HEK293 (cell line): Measurements from ENCODE around the gene NF2.

Experiments used
- CTCF ChIA-PET: fragments of 350-600 bp; formaldehyde crosslinking; extraction: SDS; loops from one replicate; lab custom pipeline; 2021; ENCODE audit warnings: antibody characterized with exemption; lab: Yijun Ruan, JAX
- POLR2A ChIA-PET: fragments of 300-600 bp; formaldehyde crosslinking; extraction: SDS; loops from one replicate; lab custom pipeline; 2020; ENCODE audit warnings: antibody characterized with exemption, inconsistent platforms; lab: Yijun Ruan, JAX
- H3K27ac ChIP-seq: fragments of 200-500 bp; sonication (Bioruptor generic); 2 replicates; pipeline ENCODE4 v1.5.1; 2014; ENCODE audit warnings: low read depth, low read length, control low read depth, inconsistent platforms; ENCODE audit errors: extremely low read depth
- H3K36me3 ChIP-seq, 2 experiments: fragments of 200-500 bp in 1 of 2; sonication (Bioruptor generic) in 1 of 2; 1 replicate in 1 of 2; 2 replicates in 1 of 2; pipeline ENCODE4 v1.5.1; 2014 to 2017; ENCODE audit warnings: inconsistent platforms in 2 of 2, low read length in 2 of 2; ENCODE audit not compliant: control insufficient read depth in 2 of 2, insufficient read depth in 1 of 2
- H3K4me1 ChIP-seq: fragments of 200-500 bp; sonication (Bioruptor generic); 2 replicates; pipeline ENCODE4 v1.5.1; 2014; ENCODE audit warnings: mild to moderate bottlenecking, low read length, inconsistent platforms; ENCODE audit not compliant: control insufficient read depth, insufficient read depth
- H3K4me3 ChIP-seq: 2 replicates; pipeline ENCODE4 v1.5.1; 2011; ENCODE audit warnings: low read depth, mild to moderate bottlenecking, control low read depth, low read length, moderate library complexity
- H3K9me3 ChIP-seq: fragments of 200-500 bp; sonication (Bioruptor generic); 2 replicates; pipeline ENCODE4 v1.5.1; 2014; ENCODE audit warnings: low read depth, low read length, inconsistent platforms; ENCODE audit not compliant: control insufficient read depth, insufficient read depth
- AEBP2 ChIP-seq: fragments of 450-650 bp; formaldehyde crosslinking; IDR thresholded peaks from 2 replicates; pipeline ENCODE4 v1.5.1; 2016; ENCODE audit warnings: missing biosample characterization, missing genetic modification characterization, borderline replicate concordance
- CTCF ChIP-seq: fragments of 450-650 bp; formaldehyde crosslinking; IDR thresholded peaks from 2 replicates; pipeline ENCODE4 v1.5.1; 2016; ENCODE audit warnings: missing biosample characterization, missing genetic modification characterization
- GLIS1 ChIP-seq: fragments of 450-650 bp; formaldehyde crosslinking; IDR thresholded peaks from 2 replicates; pipeline ENCODE4 v1.5.1; 2016; ENCODE audit warnings: missing biosample characterization, missing genetic modification characterization
- HOXA7 ChIP-seq: sonication (generic); formaldehyde crosslinking; IDR thresholded peaks from 2 replicates; pipeline ENCODE4 v1.8.1; 2022; ENCODE audit warnings: missing genetic modification reagents, borderline replicate concordance
- PRDM4 ChIP-seq: fragments of 450-650 bp; formaldehyde crosslinking; IDR thresholded peaks from 2 replicates; pipeline ENCODE4 v1.5.1; 2017; ENCODE audit warnings: missing biosample characterization, missing genetic modification characterization
- PRDM6 ChIP-seq: fragments of 450-650 bp; formaldehyde crosslinking; IDR thresholded peaks from 2 replicates; pipeline ENCODE4 v1.5.1; 2017; ENCODE audit warnings: missing biosample characterization, missing genetic modification characterization
- REST ChIP-seq: fragments of 450-650 bp; formaldehyde crosslinking; IDR thresholded peaks from 2 replicates; pipeline ENCODE4 v1.5.1; 2016; ENCODE audit warnings: missing biosample characterization, missing genetic modification characterization
- YY2 ChIP-seq: fragments of 450-650 bp; formaldehyde crosslinking; IDR thresholded peaks from 2 replicates; pipeline ENCODE4 v1.5.1; 2016; ENCODE audit warnings: missing biosample characterization, missing genetic modification characterization
- ZBTB10 ChIP-seq: fragments of 450-650 bp; formaldehyde crosslinking; IDR thresholded peaks from 2 replicates; pipeline ENCODE4 v1.5.1; 2016; ENCODE audit warnings: missing biosample characterization, missing genetic modification characterization
- ZNF155 ChIP-seq: fragments of 450-650 bp; formaldehyde crosslinking; IDR thresholded peaks from 2 replicates; pipeline ENCODE4 v1.5.1; 2016; ENCODE audit warnings: missing biosample characterization, missing genetic modification characterization
- ZNF2 ChIP-seq: fragments of 450-650 bp; formaldehyde crosslinking; IDR thresholded peaks from 2 replicates; pipeline ENCODE4 v1.5.1; 2016; ENCODE audit warnings: missing biosample characterization, missing genetic modification characterization
- ZNF311 ChIP-seq: fragments of 450-650 bp; formaldehyde crosslinking; IDR thresholded peaks from 2 replicates; pipeline ENCODE4 v1.5.1; 2017; ENCODE audit warnings: missing biosample characterization, missing genetic modification characterization, borderline replicate concordance
- ZNF571 ChIP-seq: fragments of 450-650 bp; formaldehyde crosslinking; IDR thresholded peaks from 2 replicates; pipeline ENCODE4 v1.5.0; 2017; ENCODE audit warnings: missing biosample characterization, missing genetic modification characterization
- ZNF580 ChIP-seq: fragments of 450-650 bp; formaldehyde crosslinking; IDR thresholded peaks from 2 replicates; pipeline ENCODE4 v1.5.1; 2016; ENCODE audit warnings: missing biosample characterization, missing genetic modification characterization
- ZNF585B ChIP-seq: fragments of 450-650 bp; formaldehyde crosslinking; IDR thresholded peaks from 2 replicates; pipeline ENCODE4 v1.5.1; 2016; ENCODE audit warnings: missing biosample characterization, missing genetic modification characterization
- ZNF610 ChIP-seq: fragments of 450-650 bp; formaldehyde crosslinking; IDR thresholded peaks from 2 replicates; pipeline ENCODE4 v1.5.1; 2016; ENCODE audit warnings: missing biosample characterization, missing genetic modification characterization, borderline replicate concordance
- ZNF624 ChIP-seq: fragments of 450-650 bp; formaldehyde crosslinking; IDR thresholded peaks from 2 replicates; pipeline ENCODE4 v1.5.1; 2017; ENCODE audit warnings: missing biosample characterization, missing genetic modification characterization
- ZNF660 ChIP-seq: fragments of 450-650 bp; IDR thresholded peaks from 2 replicates; pipeline ENCODE4 v1.5.1; 2018; ENCODE audit warnings: missing biosample characterization, mild to moderate bottlenecking, missing genetic modification characterization
- ZNF701 ChIP-seq: fragments of 450-650 bp; formaldehyde crosslinking; IDR thresholded peaks from 2 replicates; pipeline ENCODE4 v1.5.1; 2016; ENCODE audit warnings: missing biosample characterization, missing genetic modification characterization
- ZNF776 ChIP-seq: fragments of 450-650 bp; formaldehyde crosslinking; IDR thresholded peaks from 2 replicates; pipeline ENCODE4 v1.5.0; 2017; ENCODE audit warnings: missing biosample characterization, missing genetic modification characterization, borderline replicate concordance
- ZNF837 ChIP-seq: fragments of 450-650 bp; formaldehyde crosslinking; IDR thresholded peaks from 2 replicates; pipeline ENCODE4 v1.5.1; 2016; ENCODE audit warnings: missing biosample characterization, missing genetic modification characterization
- ZSCAN30 ChIP-seq: fragments of 450-650 bp; IDR thresholded peaks from 2 replicates; pipeline ENCODE4 v1.5.1; 2018; ENCODE audit warnings: missing biosample characterization, mild to moderate bottlenecking, missing genetic modification characterization, moderate library complexity

The NF2 gene

GRCh38 chr22:29689880-29690213 lies 86.4 kb downstream of the NF2 start:
- CTCF ChIA-PET: interaction anchor here (0.6 to 4.0 kb wide), 36 partner anchors 10 to 566 kb away, joined by 3 to 43 read pairs (median 5); no protein-coding TSS in a partner anchor
- POLR2A ChIA-PET: interaction anchor here (1.7 kb wide), 1 partner anchor 12 kb away, joined by 7 read pairs; no protein-coding TSS in a partner anchor
- no peak for TF ChIP-seq REST (tag by site-specific recombination)
- no peak for TF ChIP-seq ZNF610 (tag by site-specific recombination)
- TF ChIP-seq ZNF837 (tag by site-specific recombination): no peak
- TF ChIP-seq CTCF (tag by site-specific recombination): peak; percentile 89
- no peak for TF ChIP-seq ZNF701 (tag by site-specific recombination)
- no peak for TF ChIP-seq ZNF571 (tag by site-specific recombination)
- TF ChIP-seq ZNF580 (tag by site-specific recombination): no peak
- TF ChIP-seq ZSCAN30 (tag by site-specific recombination): peak; percentile 89
- peak; percentile 25; the same call in 1 of the 2 replicates for TF ChIP-seq GLIS1 (tag by site-specific recombination)
- peak; percentile 69; the same call in 1 of the 2 replicates for TF ChIP-seq ZNF660 (tag by site-specific recombination)
- TF ChIP-seq PRDM4 (tag by site-specific recombination): no peak
- TF ChIP-seq YY2 (tag by site-specific recombination): no peak
- no peak for TF ChIP-seq ZBTB10 (tag by site-specific recombination)
- TF ChIP-seq ZNF2 (tag by site-specific recombination): 0 out of 2 replicates have a peak, but pooled peaks have one; percentile 64
- TF ChIP-seq ZNF155 (tag by site-specific recombination): no peak
- TF ChIP-seq HOXA7 (CRISPR knock-in tag): no peak
- TF ChIP-seq ZNF311 (tag by site-specific recombination): no peak
- no peak for TF ChIP-seq ZNF585B (tag by site-specific recombination)
- TF ChIP-seq PRDM6: no peak
- no peak for TF ChIP-seq AEBP2 (tag by site-specific recombination)
- TF ChIP-seq ZNF776 (tag by site-specific recombination): no peak
- no peak for TF ChIP-seq ZNF624 (tag by site-specific recombination)

More at GRCh38 chr22:29689880-29690213, 86.4 kb downstream of the NF2 start:
- Histone ChIP-seq H3K9me3 (no peaks in the 10 kb centered on the region), H3K27ac (no peak overlapping the region), H3K4me3 (no peak overlapping the region), H3K4me1 (peaks cover 4% of the 10 kb centered on the region; the same call in 1 of the 2 replicates), H3K36me3 (peaks cover 6 to 73% of the 10 kb centered on the region in 2 experiments; a peak in 2 of 3 replicates)
